HG02943 (cell line): ENCODE results near the gene SLC24A3.

Experiments used
- ATAC-seq: cut with Tn5 transposase; IDR thresholded peaks from one replicate; pipeline ENCODE4 v1.9.1; 2021; ENCODE audit warnings: mild to moderate bottlenecking, low read depth, moderate library complexity; ENCODE audit not compliant: unreplicated experiment

Gene SLC24A3

DNA sequence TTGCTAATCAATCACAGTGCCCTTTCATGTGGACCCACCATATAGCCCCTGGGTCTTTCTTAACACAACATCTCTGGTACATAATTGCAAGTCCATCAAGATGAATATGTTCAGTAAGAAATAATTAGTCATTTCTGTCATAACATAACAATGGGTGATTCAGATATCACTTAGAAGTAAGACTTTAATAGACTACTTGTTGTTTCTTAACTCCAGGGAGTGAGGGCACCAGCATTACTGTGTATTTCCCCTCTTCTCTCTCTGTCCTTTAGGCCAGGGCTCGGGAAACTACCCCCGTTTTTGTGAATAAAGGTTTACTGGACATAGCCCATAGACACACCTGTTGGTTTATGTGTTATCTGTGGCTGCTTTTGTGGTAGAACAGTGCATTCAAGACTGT, 123.5 kb downstream of the SLC24A3 start:
- no peak for ATAC-seq

DNA sequence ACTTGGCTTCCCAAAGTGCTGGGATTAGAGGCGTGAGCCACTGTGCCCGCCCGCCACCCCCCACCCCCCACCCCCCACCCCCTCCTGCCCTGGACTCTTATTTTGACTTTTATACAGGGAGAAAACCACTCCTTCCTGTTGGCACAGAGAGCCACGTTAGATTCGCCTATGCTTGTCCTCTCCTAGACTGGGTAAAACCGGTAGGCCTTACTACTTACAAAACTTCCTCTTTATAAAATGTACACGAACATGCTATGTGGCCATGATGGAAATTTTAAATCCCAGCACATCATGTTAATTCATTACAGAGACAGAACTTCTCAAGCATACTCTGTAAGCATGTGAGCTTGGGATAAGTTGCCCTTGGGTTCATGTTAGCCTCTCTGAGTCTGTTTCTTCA, 124.2 kb downstream of the SLC24A3 start:
- ATAC-seq = no peak

DNA sequence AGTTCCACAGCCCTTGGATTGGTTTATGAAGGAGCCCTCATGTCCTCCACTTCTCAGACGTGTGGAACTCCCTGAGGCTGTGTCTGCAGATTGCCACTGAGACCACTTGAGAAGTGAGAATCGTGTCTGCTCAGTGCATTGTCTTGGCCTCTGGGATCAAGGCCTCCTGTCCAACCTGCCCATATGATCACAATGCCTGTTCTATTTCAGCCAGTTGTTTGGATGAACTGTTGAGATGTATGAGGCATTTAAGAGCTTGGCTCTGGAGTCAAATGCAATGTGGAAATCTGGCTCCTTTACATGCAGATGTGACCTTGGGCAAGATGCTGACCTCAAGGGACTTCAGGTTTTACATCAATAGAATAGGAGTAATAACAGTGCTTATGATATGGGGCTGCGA, 125.9 kb downstream of the SLC24A3 start:
- no peak for ATAC-seq

DNA sequence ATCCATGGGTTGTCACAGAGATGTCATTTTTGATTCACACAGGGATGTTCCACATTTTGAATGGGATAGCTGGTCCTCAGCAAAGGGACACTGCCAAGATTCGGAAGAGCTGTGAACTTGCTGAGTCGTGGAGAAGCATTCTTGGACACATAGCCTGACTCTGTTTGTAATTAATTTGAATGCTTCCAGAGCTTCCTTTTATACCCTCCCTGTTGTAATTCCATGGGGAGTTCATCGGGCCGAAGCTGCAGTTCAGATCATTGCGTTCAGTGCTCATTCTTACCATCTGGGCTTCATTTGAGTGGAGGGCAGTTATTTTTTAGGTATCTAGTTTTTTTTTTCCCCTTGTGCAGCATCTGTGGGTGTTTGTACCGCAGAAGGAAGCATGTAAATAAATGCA, 126.5 kb downstream of the SLC24A3 start:
- ATAC-seq = no peak

DNA sequence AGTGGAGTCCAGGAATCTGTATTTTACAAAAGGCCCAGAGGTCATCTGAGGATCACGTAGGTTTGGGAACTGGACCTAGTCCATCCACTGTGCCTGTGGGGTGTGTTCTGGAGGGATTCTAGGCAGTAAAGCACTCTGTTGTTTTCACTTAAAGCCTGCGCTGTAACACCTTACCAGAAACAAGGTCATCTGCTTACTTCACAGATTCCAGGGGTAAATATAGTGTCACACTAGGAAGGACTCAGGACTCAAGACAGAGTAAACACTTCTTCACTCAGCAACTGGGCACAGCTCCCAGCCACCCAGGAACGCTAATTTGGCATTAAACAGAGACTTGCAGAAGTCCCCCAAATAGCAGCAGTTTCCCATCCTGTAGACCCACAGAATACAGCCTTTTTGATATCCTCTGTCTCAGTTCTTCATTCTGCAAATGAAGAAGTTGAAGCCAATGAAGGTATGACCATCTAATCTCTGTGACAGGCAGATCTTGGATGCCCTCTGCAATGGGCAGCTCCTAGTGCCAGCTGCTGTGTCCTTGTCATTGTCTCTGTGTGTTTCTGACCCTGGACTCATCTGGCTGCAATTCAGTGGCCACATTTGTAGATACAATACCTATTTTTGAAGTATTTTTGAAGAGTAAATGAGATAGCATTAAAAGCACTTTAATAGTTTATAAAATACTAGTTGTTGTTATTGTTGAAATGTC, 129.1 kb downstream of the SLC24A3 start:
- no peak for ATAC-seq

DNA sequence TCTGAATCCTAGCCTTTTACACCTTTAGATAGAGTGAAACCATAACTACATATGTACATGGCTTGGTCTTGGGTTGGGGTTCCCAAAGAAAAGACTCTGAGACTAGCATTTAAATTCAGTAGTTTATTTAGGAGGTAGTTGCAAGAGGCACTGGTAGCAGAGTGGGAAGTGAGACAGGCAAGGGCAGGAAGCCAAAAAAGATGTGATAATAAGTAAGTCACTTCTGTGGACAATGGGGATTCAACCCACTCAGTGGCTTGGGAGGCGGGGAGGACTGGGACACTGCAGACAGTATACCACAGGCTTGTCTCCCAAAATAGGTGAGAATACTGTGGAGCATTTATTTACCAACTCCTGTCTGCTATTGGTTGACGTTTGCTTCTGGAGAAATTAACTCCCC, 131.9 kb downstream of the SLC24A3 start:
- ATAC-seq = no peak

DNA sequence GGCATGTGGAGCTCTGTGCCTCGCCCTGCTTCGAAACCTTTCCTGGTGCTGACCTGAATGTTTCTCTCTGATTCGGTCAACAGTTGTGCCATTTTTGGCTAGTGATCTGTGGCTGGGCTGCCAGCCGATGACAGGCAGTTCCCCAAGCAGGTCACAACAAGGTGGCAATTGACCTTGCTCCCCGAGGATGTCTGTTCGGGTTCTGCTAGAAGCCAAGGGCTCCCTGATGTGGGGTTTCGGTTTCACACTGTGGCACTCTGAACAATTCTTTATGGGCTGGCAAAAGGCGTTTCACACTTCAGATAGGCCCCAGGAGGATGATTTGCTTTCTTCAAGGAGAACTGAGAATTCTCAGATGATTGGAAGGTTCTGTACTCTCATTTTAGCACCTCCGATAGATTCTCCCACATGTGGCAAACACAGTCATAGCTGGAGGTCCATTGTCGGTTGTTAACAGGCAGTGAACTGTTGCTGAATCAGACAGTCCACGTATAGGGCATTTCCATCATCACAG, 135.6 kb downstream of the SLC24A3 start:
- no peak for ATAC-seq

DNA sequence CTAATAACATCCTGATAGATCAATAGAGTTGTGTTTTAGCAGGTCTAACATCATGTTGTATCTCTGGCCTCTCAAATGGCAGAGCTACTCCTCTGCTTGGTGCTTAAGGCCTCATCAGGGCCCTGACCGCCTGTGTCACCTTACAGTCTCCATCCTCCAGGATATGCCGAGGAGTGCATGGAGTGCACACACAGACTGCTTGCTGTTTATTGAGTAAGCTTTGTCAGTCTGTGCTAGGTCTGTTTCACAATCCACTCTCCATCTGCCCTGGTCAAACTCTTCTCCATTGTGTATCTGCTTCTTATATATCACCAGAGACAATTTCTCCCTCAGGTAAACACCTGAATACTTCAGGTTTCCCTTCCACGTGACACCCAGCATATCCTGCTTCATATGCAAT, 136.1 kb downstream of the SLC24A3 start:
- ATAC-seq = no peak

DNA sequence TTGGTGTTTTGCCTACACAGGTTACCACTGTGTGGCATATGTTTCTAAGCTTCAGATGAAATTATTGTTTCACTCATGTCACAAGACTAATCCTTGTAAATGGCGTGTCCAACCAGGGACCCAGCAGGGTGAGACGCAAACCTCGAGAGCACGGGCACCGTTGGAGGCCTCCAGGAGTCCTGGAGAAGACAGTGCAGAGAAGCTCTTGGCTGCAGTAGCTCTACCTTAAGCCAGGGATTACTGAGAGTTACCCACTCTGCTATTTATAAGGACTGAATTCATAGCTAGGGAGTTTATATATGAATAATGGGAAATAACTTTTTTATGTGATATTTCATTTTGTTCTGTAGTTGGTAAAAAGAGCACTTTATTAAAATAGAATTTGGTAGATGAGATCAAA, 137.4 kb downstream of the SLC24A3 start:
- ATAC-seq = no peak

DNA sequence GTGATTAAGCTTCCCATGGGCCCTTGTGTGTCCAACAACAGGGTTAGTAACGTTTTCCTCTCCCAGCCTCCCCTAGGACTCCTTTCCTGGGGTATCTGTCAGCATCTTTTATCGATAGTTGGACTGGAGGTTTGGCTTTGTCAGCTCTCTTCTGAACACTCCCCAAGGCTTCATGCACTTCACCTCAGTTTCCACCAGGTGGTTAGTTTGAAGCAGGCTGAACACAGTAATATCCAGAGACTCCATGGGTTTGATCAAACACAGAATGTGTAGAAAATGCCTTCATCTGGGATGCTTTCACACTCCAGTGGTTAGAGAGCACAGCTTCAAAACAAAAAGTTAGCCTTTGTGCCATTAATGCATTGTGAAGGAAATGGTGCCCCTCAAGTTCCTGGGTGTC, 139.1 kb downstream of the SLC24A3 start:
- ATAC-seq = no peak

DNA sequence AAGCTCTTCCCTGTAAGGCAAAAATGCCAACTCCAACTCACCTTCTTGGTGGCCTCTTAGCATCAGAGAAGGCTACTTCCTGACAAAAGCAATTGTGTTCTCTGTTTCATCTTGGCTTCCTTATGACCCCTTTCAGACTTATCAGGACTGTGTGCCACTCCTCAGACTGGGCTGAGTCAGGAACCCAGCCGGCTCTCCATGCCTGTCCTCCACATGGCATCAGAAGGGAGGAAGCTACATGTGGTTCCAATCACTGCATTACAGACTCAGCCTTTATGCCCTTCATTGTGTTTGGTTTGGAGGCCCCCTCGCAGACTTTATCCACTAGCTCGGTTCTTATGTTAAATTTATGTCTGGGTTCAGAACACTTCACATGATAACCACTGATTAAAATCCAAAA, 142.5 kb downstream of the SLC24A3 start:
- no peak for ATAC-seq

DNA sequence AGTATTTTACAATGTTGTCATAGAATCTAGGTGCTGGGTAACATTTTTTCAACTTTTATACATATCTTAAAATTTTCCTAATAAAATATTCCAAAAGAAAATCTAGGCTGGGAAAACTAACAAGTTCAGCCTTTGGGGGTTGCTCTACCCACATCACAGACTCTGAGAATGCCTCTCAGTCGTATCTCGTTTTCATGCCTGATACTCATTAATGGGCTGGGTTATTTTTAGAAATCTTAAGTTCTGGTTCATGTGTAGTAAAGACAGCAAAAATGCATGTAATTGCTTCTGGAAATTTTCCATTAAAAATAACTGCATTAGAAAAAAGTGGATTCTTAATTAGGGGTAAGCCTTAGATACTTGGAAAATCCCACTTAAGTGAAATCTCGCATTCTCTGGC, 149.3 kb downstream of the SLC24A3 start:
- no peak for ATAC-seq

DNA sequence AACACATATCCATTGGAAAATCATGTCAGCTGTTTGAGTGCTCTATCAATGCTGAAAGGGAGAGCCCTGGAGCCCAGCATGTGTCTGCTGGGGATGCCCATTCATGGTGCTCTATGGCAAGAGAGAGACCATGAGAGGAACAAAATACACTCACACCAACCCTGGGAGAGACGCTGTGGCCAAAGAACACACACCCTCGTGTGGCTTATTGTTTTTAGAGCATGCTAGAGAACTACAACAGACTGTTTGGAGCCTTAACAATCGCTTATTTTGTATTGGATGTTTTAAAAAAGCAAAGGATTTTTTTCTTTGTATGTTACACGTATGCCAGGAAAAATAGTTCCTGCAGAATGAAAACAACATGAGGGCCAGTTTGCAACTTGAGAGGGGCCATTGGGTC, 151.0 kb downstream of the SLC24A3 start:
- ATAC-seq = no peak

DNA sequence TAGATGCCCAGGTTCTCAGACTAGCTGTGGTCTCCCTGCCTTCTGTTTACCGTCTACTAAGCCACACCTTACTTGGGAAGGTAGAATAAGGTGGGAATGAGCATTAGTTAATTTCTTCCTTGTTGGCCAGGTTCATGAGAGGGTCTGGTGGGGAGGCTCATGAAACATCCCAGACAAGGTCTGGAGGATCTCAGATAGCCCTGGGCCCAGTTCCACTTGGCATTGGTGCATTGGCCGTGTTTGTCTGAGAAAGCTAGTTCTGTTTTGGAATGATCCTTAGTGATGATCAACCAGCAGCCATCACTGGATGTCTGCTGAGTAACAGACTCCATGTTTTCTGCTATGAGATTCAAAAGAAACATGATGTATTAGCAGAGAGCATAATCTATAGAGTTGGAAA, 155.1 kb downstream of the SLC24A3 start:
- no peak for ATAC-seq

DNA sequence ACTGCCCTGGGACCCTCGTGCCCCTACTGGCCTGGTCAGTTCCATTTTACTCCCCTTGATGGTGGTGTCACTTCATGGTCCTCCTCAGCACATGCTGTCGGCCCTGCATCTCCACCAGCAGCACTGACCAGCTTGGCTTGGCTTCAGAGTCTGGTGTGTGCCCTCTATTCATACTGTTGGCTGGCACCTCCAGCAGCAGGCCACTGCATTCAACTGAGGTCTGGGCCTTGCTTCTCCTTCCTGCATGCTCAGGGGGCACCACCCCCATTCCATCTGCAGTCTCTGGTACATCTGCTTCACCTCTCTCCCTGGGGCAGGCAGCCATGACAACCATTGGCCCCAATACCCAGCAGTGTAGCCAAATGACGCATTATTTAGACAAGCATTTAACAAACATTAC, 155.9 kb downstream of the SLC24A3 start:
- no peak for ATAC-seq

DNA sequence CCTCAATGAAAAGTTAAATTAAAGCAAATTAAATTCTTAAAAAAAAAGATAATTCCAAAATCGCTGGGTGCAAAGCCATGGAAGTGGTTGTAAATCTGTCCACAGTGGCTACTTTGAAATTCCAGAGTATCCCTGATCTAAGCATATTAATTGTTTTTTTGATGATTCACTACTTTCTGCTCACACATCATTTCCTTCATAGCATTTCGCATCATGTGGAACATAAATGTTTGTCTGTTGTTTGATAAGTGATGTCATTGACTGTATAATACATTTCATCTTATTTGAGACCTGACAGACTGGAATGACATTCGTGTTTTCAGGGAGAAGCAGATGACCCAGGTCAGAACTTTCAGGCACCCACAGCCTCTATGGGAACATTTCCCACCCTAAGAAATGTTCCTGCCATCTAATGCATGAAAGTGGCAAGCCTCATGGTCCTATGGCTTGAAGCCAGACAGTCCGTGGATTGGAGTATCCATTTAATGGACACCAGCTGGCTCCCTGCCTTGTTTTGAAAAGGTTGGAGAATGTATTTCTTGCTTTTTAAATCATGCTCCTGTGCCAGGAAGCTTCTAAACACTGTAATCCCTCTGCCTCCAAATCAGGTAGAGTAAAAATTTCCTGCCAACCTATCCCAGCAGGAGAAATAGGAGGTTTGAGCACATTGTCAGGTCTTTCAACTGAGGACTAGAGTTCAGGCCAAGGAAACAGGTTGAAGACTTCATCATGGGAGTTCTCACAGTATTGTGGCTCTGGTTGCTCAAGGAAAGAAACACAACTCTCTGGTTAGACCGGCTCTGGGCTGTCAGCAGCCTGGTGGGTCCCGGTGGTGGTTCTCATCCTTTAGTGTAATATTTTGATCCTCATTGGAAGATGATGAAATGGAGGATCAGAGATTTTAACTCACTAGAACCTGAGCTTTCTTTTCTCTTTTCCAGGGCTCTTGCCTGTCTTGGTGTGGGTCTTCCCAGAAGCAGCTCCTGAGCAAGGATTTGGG, 157.9 kb downstream of the SLC24A3 start:
- ATAC-seq = no peak

DNA sequence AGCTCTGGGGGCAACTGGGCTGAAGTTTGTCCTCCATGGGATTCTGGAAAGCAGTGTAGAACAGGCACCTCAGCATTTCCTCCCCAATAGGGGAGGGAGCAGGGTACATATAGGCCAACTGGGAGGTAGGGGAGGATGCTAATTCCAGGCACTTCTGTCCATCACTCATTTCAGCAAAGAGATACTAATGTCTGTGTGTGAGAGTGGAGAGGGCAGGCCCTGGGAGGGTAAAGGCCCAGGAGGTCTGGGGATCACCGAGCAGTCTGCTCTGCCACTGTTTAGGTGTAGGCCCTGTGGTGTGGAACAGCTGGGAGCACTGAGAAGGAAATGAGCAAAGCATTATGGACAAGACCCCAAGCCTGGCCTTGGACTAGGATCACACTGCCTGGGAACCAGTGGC, 158.7 kb downstream of the SLC24A3 start:
- no peak for ATAC-seq

DNA sequence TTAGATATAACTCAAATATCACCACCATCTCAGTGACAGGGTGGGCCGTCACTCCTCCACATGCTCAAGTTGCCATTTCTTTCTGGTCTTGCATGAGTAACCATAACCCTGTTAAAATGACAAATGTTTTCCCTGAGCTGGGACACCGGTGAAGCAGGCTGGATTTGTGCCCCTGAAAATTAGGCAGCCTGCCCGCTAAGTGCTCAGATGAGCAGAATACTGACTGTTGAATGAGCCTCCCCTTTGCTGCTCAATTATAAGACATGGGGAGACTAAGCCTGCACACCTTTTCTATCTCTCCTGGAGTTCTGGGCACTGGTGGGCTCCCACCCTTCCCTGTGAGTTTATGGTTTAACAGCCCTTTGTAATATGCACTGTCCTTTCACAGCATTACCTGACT, 161.8 kb downstream of the SLC24A3 start:
- ATAC-seq = no peak

DNA sequence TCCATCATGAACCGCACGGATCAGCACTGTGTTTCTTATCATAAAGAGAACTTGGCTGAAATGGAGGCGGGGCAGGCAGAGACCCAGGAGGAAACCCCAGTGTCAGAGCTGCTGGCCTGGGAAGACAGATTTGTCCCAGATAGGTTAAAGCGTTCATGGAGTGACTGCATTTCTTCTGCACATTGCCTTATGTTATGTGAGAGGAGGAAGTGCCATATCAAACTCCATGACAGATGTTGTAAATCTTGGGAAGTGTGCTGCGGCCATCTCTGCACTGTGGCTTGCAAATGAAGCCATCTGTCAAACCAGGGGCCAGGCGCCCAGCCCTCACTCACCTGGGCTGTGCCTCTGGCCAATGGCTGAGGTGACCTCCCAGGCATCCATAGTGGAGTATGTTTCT, 163.0 kb downstream of the SLC24A3 start:
- ATAC-seq = no peak

DNA sequence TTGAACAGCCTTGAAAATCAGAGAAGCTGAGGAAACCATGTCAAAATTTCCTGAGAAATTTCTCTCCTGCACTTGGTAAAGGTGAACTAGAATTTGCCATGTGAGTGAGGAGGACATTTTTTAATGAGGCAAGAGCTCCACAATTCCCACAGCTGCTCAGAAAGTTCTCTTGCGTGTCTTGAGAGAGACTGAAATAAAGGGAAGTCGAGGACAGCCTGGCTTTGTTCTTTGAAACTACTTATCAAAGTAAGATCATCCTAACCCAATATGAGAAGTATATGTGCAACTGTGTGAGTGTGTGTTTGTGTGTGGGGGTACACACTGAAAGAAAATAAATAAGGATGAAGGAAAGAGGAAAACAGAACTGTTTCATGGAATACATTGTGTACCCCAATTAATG, 163.4 kb downstream of the SLC24A3 start:
- ATAC-seq = no peak

DNA sequence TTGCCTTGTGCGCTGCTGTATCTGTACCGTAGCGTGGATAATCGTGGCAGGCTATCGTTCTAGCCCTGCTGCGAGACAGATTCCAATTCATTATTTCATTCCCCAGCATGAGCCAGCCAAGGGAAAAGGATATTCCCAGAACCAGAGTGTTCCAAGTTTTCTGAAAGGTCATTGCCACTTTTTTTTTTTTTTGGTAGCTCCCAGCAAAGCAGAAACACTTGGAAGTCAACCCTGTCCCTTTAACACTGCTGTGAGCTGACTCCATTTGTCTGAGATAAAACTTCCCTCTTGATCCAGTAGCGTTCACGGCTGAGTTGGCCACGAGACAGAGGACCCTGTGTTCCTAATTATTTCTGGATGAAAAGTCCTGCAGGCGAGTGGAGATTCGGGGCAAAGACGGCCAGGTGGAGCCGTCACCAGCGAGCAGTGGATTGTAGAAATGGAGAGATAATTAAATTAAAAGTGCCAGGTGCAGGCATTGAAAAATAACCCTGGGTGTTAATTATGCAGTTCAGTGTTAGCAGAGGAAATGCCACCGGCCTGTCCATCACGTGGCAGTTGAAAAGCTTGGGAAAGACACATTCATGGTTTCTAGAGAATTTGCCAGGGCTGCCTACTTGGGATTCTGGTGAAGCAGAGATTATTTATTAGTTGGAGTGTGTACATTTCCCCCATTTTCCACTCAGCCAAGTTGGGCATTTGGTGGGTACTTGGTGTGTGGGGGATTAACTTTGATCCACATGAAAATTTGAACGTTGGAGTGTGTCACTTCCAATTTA, 164.2 kb downstream of the SLC24A3 start:
- ATAC-seq = no peak
